HepG2 (cell line): ENCODE data around the gene PLCB4. TPM values are rescaled to one million over a fixed set of nuclear protein-coding genes. Genes with fewer than 3 reads are reported as not detected.
A peak's percentile ranks its signal among the peaks of the same experiment; 100 is the strongest.

Experiments used
- AGO1 ChIP-seq: fragments of 200-400 bp; formaldehyde crosslinking; IDR thresholded peaks from 2 replicates; pipeline ENCODE4 v1.6.1; 2017; ENCODE audit warnings: mild to moderate bottlenecking, low read depth, low read length, moderate library complexity; ENCODE audit not compliant: poor library complexity, severe bottlenecking
- DR1 ChIP-seq: sonication (generic); formaldehyde crosslinking; IDR thresholded peaks from 2 replicates; pipeline ENCODE4 v1.8.0; 2021; ENCODE audit warnings: mild to moderate bottlenecking, missing genetic modification reagents, inconsistent platforms
- KAT2B ChIP-seq: fragments of 150-350 bp; IDR thresholded peaks from 2 replicates; pipeline ENCODE4 v1.6.1; 2014; ENCODE audit warnings: low read depth, low read length, borderline replicate concordance
- KLF11 ChIP-seq: IDR thresholded peaks from 2 replicates; pipeline ENCODE4 v1.6.1; 2016; ENCODE audit warnings: missing compliant biosample characterization
- RNF219 ChIP-seq: sonication (generic); formaldehyde crosslinking; IDR thresholded peaks from 2 replicates; pipeline ENCODE4 v1.5.0; 2020; ENCODE audit warnings: mild to moderate bottlenecking, missing genetic modification reagents
- SP2 ChIP-seq: sonication (generic); formaldehyde crosslinking; IDR thresholded peaks from 2 replicates; pipeline ENCODE4 v1.5.1; 2020; ENCODE audit warnings: mild to moderate bottlenecking, missing genetic modification reagents
- THAP9 ChIP-seq: sonication (generic); formaldehyde crosslinking; IDR thresholded peaks from 2 replicates; pipeline ENCODE4; 2020; ENCODE audit warnings: missing genetic modification reagents, mild to moderate bottlenecking, borderline replicate concordance
- ZC3H4 ChIP-seq: sonication (generic); formaldehyde crosslinking; IDR thresholded peaks from 2 replicates; pipeline ENCODE4 v1.4.0; 2020; ENCODE audit warnings: missing genetic modification reagents, borderline replicate concordance
- ZNF616 ChIP-seq: sonication (generic); formaldehyde crosslinking; IDR thresholded peaks from 2 replicates; pipeline ENCODE4 v1.5.0; 2020; ENCODE audit warnings: low read depth, mild to moderate bottlenecking, missing genetic modification reagents
- ZNF772 ChIP-seq: sonication (generic); formaldehyde crosslinking; IDR thresholded peaks from 2 replicates; pipeline ENCODE4 v1.5.0; 2020; ENCODE audit warnings: mild to moderate bottlenecking, missing genetic modification reagents
- ZSCAN9 ChIP-seq: IDR thresholded peaks from 2 replicates; pipeline ENCODE4 v1.6.1; 2016; ENCODE audit warnings: borderline replicate concordance
- polyA plus RNA-seq, 8 experiments: library from polyadenylated mRNA; depleted of rRNA in 3 of 8; stranded (reverse) in 7 of 8; unstranded in 1 of 8; fragments of >200 nt; fragmentation: Illumina TruSeq in 4 of 8; extraction: Trizol in 4 of 8; gene quantifications; 2 replicates each; pipeline versions ENCODE4 v1.2.1 to v1.2.3, GENCODE V29; 2011 to 2016; ENCODE audit warnings: low read depth in 4 of 8, missing spikeins in 1 of 8, mixed read lengths in 1 of 8; ENCODE audit not compliant: insufficient read depth in 1 of 8
- total RNA-seq, 5 experiments: library from RNA; depleted of rRNA; stranded (reverse); fragments of >200 nt; fragmentation: Illumina TruSeq; extraction: Trizol; gene quantifications; 2 replicates each; pipeline ENCODE4 v1.2.3, GENCODE V29; 2016; ENCODE audit warnings: low read depth in 1 of 5
- TF ChIP-seq, protein P1 (sequence below): sonication (generic); formaldehyde crosslinking; IDR thresholded peaks from 2 replicates; pipeline ENCODE4 v1.4.0; 2020; ENCODE audit warnings: missing genetic modification reagents
- TF ChIP-seq, protein P2 (sequence below), 2 experiments: IDR thresholded peaks; 2 replicates each; pipeline ENCODE4 v1.6.1; 2011 to 2012; ENCODE audit warnings: low read length in 2 of 2, borderline replicate concordance in 1 of 2, low read depth in 1 of 2, mild to moderate bottlenecking in 1 of 2, moderate library complexity in 1 of 2

PLCB4 gene
- total and polyA plus RNA-seq, 2 of the 13 experiments (the other 11 are each of a cell fraction or from before 2014, with no cell fraction given) = 0.01 TPM; not detected in 1

DNA sequence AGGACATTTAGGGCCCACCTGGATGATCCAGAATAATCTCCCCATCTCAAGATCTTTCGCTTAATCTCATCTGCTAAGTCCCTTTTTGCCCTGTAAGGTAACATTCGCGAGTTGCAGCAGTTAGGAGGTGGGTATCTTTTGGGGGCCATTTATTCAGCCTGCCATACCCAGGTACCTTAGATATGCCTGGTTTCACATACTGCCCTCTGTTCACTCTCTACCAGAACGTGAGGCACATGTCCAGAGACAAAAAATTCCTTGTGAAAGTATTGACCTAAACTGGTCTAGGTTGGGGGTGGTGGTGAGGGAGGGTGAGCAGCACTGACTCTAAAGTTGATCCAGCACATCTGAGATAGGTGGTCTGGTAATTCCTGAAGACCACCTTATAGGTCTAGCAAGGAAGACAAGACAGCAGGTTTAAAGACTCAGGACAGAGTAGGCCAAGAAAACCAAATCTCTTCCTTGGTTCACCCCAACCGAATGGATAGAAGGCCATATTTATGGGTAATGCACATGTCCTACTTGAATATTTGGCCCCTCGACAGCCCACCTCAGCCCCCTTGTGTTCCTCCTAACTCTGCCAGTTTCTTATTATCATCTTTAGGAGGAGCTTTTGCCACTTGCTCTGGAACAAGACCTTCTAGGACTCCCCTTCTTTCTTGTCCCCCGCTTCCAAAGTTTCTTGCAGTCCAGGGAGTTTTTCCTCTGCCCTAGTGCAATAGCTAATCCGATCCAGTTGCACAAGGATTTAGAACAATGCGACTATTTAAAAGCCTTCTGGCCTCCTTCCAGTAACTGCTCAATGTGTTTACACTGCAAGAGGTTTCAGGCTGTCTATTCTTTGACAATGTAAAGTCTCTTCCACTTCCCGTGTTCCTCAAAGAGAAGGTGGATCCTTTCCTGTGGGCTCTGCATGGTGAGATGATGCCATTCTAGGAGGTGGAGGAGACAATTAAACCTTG is 232.5 kb downstream of the PLCB4 start (continued):
- TF ChIP-seq THAP9 (CRISPR knock-in tag) (no peak), KAT2B (no peak), ZSCAN9 (CRISPR knock-in tag) (peak; percentile 67; the same call in 1 of the 2 replicates), ZC3H4 (CRISPR knock-in tag) (no peak), SP2 (CRISPR knock-in tag) (no peak), RNF219 (CRISPR knock-in tag) (no peak), ZNF616 (no peak), ZNF772 (CRISPR knock-in tag) (no peak), KLF11 (CRISPR knock-in tag) (no peak), DR1 (no peak), AGO1 (no peak)
- TF ChIP-seq, protein P1, sequence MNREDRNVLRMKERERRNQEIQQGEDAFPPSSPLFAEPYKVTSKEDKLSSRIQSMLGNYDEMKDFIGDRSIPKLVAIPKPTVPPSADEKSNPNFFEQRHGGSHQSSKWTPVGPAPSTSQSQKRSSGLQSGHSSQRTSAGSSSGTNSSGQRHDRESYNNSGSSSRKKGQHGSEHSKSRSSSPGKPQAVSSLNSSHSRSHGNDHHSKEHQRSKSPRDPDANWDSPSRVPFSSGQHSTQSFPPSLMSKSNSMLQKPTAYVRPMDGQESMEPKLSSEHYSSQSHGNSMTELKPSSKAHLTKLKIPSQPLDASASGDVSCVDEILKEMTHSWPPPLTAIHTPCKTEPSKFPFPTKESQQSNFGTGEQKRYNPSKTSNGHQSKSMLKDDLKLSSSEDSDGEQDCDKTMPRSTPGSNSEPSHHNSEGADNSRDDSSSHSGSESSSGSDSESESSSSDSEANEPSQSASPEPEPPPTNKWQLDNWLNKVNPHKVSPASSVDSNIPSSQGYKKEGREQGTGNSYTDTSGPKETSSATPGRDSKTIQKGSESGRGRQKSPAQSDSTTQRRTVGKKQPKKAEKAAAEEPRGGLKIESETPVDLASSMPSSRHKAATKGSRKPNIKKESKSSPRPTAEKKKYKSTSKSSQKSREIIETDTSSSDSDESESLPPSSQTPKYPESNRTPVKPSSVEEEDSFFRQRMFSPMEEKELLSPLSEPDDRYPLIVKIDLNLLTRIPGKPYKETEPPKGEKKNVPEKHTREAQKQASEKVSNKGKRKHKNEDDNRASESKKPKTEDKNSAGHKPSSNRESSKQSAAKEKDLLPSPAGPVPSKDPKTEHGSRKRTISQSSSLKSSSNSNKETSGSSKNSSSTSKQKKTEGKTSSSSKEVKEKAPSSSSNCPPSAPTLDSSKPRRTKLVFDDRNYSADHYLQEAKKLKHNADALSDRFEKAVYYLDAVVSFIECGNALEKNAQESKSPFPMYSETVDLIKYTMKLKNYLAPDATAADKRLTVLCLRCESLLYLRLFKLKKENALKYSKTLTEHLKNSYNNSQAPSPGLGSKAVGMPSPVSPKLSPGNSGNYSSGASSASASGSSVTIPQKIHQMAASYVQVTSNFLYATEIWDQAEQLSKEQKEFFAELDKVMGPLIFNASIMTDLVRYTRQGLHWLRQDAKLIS (CRISPR knock-in tag) = no peak
- TF ChIP-seq, protein P2, sequence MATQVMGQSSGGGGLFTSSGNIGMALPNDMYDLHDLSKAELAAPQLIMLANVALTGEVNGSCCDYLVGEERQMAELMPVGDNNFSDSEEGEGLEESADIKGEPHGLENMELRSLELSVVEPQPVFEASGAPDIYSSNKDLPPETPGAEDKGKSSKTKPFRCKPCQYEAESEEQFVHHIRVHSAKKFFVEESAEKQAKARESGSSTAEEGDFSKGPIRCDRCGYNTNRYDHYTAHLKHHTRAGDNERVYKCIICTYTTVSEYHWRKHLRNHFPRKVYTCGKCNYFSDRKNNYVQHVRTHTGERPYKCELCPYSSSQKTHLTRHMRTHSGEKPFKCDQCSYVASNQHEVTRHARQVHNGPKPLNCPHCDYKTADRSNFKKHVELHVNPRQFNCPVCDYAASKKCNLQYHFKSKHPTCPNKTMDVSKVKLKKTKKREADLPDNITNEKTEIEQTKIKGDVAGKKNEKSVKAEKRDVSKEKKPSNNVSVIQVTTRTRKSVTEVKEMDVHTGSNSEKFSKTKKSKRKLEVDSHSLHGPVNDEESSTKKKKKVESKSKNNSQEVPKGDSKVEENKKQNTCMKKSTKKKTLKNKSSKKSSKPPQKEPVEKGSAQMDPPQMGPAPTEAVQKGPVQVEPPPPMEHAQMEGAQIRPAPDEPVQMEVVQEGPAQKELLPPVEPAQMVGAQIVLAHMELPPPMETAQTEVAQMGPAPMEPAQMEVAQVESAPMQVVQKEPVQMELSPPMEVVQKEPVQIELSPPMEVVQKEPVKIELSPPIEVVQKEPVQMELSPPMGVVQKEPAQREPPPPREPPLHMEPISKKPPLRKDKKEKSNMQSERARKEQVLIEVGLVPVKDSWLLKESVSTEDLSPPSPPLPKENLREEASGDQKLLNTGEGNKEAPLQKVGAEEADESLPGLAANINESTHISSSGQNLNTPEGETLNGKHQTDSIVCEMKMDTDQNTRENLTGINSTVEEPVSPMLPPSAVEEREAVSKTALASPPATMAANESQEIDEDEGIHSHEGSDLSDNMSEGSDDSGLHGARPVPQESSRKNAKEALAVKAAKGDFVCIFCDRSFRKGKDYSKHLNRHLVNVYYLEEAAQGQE (IDR thresholded peaks at IDR 0.05; ENCODE audit: borderline replicate concordance in 1 of 2, low read depth in 1 of 2, low read length in 2 of 2) = 0 out of 4 replicates have a peak, but pooled peaks of 1 of the 2 experiments have one; percentile 51
